HG03095 (cell line): ENCODE results near the gene GSS.
A peak's percentile ranks its signal among the peaks of the same experiment; 100 is the strongest.

ENCODE experiments used
- ATAC-seq: cut with Tn5 transposase; IDR thresholded peaks from one replicate; pipeline ENCODE4 v1.9.1; 2021; ENCODE audit warnings: moderate library complexity; ENCODE audit not compliant: unreplicated experiment

Gene GSS

GRCh38 chr20:34955231-34956040 lies at the start of gene GSS, which contains the start of gene MYH7B:
TSS of gene GSS (minus strand) at chr20:34955806. CDS start at chr20:34951852, 3,954 bp downstream.
TSS of gene MYH7B (plus strand) at chr20:34955868. CDS start at chr20:34978006, 22,138 bp downstream.
- ATAC-seq: peak; percentile 84

- no peak for ATAC-seq
Observed at GRCh38 chr20:35004749-35005462, 49.3 kb upstream of the GSS start.

- ATAC-seq: no peak
Observed at GRCh38 chr20:35004051-35004725, 48.6 kb upstream of the GSS start.

- ATAC-seq: no peak
Observed at GRCh38 chr20:35003211-35004031, 47.8 kb upstream of the GSS start.

- no peak for ATAC-seq
Observed at GRCh38 chr20:35002426-35003210, 47.0 kb upstream of the GSS start.

- ATAC-seq: no peak
Observed at GRCh38 chr20:35001596-35002362, 46.2 kb upstream of the GSS start.

GRCh38 chr20:35000922-35001595 lies 45.5 kb upstream of the GSS start:
- no peak for ATAC-seq

- ATAC-seq: no peak
Observed at GRCh38 chr20:35000311-35000921, 44.8 kb upstream of the GSS start.

- no peak for ATAC-seq
Observed at GRCh38 chr20:34999782-35000181, 44.2 kb upstream of the GSS start.

- ATAC-seq: no peak
Observed at GRCh38 chr20:34999021-34999451, 43.4 kb upstream of the GSS start.

- no peak for ATAC-seq
Observed at GRCh38 chr20:34998331-34998950, 42.8 kb upstream of the GSS start.

- ATAC-seq: no peak
Observed at GRCh38 chr20:34997774-34998173, 42.2 kb upstream of the GSS start.

GRCh38 chr20:34997131-34997561 lies 41.5 kb upstream of the GSS start:
- ATAC-seq: no peak

- no peak for ATAC-seq
Observed at GRCh38 chr20:34996243-34997028, 40.8 kb upstream of the GSS start.

GRCh38 chr20:34995696-34996095 lies 40.1 kb upstream of the GSS start:
- no peak for ATAC-seq

- ATAC-seq: no peak
Observed at GRCh38 chr20:34995192-34995591, 39.6 kb upstream of the GSS start.
